SK-N-MC (cell line): ENCODE measurements around the gene RNF213.

Experiments used
- DNase-seq: peaks from one replicate; pipeline ENCODE4 v3.0.0-alpha.2; 2011; ENCODE audit warnings: low read depth, low spot score
- H3K27ac ChIP-seq: fragments of 200-600 bp; sonication (generic); 2 replicates; pipeline ENCODE4 v1.5.1; 2016; ENCODE audit warnings: mixed run types
- H3K36me3 ChIP-seq: fragments of 200-600 bp; sonication (generic); 2 replicates; pipeline ENCODE4 v1.6.1; 2017; ENCODE audit warnings: antibody characterized with exemption, low read length, mixed read lengths; ENCODE audit not compliant: insufficient read depth
- H3K4me3 ChIP-seq: fragments of 200-600 bp; sonication (generic); 2 replicates; pipeline ENCODE4 v1.5.1; 2016
- H3K9ac ChIP-seq: fragments of 200-600 bp; sonication (generic); 2 replicates; pipeline ENCODE4 v1.8.0; 2017; ENCODE audit warnings: mixed run types, mixed read lengths; ENCODE audit not compliant: insufficient read length
- H3K9me3 ChIP-seq: fragments of 200-600 bp; sonication (generic); 2 replicates; pipeline ENCODE4 v1.6.1; 2017; ENCODE audit warnings: low read depth, mild to moderate bottlenecking, antibody characterized with exemption, low read length, moderate library complexity, mixed read lengths
- EZH2 ChIP-seq: fragments of 200-600 bp; sonication (generic); IDR thresholded peaks from one replicate; pipeline ENCODE4 v1.6.1; 2017; ENCODE audit warnings: antibody characterized with exemption
- FOXP2 ChIP-seq: optimal IDR thresholded peaks from 2 replicates; pipeline ENCODE3; 2011; ENCODE audit warnings: mild to moderate bottlenecking, moderate library complexity; ENCODE audit not compliant: insufficient read depth; ENCODE audit errors: extremely low read length, control extremely low read depth
- POLR2AphosphoS5 ChIP-seq: IDR thresholded peaks from 2 replicates; pipeline ENCODE4 v1.6.1; 2012; ENCODE audit warnings: mild to moderate bottlenecking, low read depth, low read length, borderline replicate concordance

Gene RNF213

DNA sequence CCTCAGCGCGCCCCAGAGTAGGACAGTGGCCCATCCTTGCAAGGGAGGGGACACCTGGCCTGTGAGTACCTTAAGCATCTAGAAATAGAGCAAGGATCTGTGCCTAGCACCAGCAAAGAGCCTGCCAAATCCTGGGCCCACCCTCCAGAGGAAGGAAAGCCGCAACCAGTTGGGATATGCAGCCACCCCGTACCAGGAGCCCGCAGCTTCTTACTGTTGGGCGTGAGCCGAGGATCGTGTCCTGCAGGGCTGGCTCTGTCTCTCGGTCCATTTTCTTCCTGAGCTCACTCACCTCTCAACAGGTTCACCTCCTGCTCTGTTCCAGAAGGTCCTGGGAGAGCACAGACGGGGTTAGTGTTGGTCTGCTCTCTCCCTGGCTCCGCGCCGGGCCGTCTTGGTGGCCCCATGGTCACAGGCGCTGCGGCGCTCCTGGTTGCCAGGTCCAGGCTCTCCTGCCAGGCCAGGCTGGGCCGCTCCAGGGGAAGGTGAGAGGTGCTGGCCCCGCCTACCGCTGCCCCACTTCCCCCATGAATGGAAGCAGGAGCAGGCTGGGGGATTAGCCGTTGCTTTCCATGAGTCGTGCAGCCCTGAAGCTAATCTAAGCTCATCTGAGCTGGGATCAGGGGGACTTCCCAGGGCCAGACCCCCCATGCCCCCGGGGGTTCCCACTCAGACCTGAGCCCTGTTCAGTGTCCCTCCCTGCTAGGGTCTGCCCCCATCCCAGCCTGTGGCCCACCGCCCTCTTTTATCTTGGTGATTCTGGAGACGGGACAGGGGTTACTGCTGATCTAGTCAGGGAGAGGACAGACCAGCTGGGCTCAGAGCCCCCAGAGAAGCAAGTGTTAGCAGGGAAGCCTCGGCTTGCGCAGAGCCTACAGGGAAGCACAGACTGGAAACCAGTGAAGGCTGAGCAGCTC, 167.0 kb downstream of the RNF213 start:
- Histone ChIP-seq H3K27ac (no peak overlapping the region), H3K9ac (no peak overlapping the region), H3K9me3 (no peaks in the 10 kb centered on the region), H3K4me3 (no peak overlapping the region), H3K36me3 (no peaks in the 10 kb centered on the region)
- no peak for DNase-seq
- TF ChIP-seq POLR2AphosphoS5 = no peak
- no peak for TF ChIP-seq FOXP2
- TF ChIP-seq EZH2 = no peak

DNA sequence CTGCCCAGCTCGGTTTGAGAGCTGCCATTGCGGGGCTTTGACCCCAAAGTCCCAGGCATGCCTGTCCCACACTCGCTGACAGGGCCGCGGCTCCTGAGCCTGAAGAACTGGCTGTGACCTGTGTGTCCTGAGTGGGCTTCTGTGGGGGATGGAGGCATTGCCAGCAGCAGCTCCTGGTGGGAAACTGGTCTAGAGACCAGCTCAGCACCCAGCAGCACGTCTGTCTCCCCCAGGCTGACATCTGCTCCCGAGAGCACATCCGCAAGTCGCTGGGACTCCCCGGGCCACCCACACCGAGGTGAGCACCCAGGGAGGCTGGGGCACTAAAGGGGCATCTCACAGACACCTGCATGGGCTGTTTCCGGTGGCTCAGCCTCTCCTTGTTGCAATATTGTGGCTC, 167.7 kb downstream of the RNF213 start:
- no peak overlapping the region for H3K27ac ChIP-seq
- no peak for TF ChIP-seq FOXP2
- no peak for TF ChIP-seq EZH2
- TF ChIP-seq POLR2AphosphoS5 = no peak
- no peaks in the 10 kb centered on the region for H3K9me3 ChIP-seq
- DNase-seq = no peak
- no peak overlapping the region for H3K9ac ChIP-seq
- no peaks in the 10 kb centered on the region for H3K36me3 ChIP-seq
- H3K4me3 ChIP-seq = no peak overlapping the region

DNA sequence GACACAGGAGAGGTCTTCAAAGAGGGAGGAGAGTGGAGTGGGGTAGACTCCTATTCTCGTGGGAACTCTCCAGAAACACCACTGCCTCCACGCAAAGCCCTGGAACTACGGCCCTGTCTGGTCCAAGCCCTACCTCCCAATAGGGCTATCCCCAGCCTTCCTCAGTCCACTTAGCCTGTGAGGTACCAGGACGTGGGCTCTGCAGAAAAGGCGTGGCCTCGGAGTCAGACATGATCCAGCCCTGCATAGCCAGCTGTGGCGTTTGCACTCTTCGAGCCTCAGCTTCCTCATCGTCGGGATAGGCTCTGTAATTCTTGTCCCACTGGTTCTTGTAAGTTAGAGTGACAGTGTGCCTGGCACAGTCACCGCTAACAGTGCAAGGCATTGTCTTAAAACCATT, 168.1 kb downstream of the RNF213 start:
- no peak overlapping the region for H3K4me3 ChIP-seq
- no peak for DNase-seq
- no peaks in the 10 kb centered on the region for H3K36me3 ChIP-seq
- no peaks in the 10 kb centered on the region for H3K9me3 ChIP-seq
- no peak overlapping the region for H3K27ac ChIP-seq
- TF ChIP-seq EZH2 (no peak), FOXP2 (no peak), POLR2AphosphoS5 (no peak)
- no peak overlapping the region for H3K9ac ChIP-seq

DNA sequence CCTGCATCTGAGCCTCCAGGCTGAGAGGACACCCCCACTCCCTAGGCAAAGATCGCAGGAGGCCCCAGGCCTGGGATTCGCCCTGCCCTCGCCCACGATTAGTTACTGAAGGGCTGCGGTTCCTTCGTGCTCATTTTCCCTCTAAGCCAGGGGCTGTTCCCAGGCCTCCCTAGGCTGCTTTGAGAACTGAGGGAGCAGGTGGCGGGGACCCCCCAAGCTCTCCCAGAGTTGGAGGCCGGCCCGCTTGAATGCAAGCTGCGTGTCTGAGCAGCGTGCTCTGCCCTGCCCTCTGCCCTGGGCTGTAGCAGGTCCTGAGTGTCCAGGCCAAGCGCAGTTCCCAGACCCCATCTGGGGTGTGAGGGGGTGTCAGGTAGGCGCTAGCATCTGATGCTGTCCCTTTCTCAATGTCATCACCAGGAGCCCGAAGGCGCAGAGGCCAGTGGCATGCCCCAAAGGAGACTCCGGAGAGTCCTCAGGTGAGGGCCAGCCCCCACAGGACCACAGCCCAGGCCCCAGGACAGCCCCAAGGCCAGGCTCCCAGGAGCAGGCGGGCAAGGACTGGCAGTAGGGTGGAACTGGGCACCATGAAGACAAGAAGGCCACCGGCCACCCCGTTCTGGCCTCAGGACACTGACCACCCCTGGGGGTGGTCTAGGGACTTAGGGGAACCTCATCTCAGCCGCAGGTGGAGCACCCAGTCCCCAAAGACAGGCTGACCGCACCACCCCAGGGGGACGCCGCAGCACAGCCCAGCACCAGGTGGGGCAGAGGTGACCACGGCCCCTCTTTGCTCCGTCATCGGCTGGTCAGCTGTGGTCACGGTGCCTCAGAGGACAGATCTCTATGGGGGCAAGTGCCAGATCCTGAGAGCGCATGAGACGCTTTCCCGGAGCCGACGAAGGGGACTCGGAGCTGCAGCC, 169.0 kb downstream of the RNF213 start:
- Histone ChIP-seq H3K9ac (no peak overlapping the region), H3K9me3 (no peaks in the 10 kb centered on the region), H3K27ac (no peak overlapping the region), H3K36me3 (no peaks in the 10 kb centered on the region), H3K4me3 (no peak overlapping the region)
- no peak for DNase-seq
- TF ChIP-seq FOXP2 = no peak
- TF ChIP-seq EZH2 = no peak
- TF ChIP-seq POLR2AphosphoS5 = no peak

DNA sequence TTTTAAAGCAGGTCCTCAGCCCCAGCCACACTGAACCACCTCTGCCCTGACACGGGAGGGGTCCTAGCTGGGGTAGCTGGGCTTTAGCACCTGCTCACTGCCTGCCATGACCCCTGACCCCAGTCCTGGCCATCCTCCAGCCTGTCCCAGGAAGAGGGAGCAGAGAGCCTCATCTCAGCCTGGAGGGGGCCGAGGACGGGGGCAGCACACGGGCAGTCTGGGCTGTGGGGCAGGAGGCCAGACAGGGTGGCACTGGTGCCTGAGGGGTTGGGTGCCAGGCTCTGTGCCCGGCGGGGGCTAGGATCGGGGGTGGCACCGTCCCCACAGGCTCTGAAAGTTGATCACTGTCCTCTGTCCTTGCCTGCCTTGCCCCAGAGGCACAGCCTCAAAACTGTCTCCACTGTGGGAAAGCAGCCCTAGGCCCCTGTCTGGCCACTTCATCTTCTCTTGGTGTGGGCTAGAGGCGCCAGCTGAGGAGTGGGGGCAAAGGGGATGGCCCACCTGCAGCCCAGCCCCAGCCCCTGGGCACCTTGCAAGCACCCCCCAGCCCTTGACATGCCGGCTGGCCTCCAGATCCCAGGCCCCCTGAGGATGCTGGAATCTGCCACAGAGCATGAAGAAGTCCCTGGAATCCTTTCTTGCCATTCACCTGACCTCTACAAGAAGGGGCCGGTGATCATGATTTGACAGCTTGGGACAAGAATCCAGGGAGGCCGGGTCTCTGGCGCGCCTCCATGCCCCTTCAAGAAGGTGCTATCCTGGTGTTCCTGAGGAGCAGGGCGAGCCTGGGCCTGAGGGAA, 170.0 kb downstream of the RNF213 start:
- H3K4me3 ChIP-seq = no peak overlapping the region
- no peak overlapping the region for H3K27ac ChIP-seq
- no peak for DNase-seq
- H3K9ac ChIP-seq = no peak overlapping the region
- no peak for TF ChIP-seq FOXP2
- TF ChIP-seq EZH2 = no peak
- no peak for TF ChIP-seq POLR2AphosphoS5
- H3K9me3 ChIP-seq = no peaks in the 10 kb centered on the region
- no peaks in the 10 kb centered on the region for H3K36me3 ChIP-seq

DNA sequence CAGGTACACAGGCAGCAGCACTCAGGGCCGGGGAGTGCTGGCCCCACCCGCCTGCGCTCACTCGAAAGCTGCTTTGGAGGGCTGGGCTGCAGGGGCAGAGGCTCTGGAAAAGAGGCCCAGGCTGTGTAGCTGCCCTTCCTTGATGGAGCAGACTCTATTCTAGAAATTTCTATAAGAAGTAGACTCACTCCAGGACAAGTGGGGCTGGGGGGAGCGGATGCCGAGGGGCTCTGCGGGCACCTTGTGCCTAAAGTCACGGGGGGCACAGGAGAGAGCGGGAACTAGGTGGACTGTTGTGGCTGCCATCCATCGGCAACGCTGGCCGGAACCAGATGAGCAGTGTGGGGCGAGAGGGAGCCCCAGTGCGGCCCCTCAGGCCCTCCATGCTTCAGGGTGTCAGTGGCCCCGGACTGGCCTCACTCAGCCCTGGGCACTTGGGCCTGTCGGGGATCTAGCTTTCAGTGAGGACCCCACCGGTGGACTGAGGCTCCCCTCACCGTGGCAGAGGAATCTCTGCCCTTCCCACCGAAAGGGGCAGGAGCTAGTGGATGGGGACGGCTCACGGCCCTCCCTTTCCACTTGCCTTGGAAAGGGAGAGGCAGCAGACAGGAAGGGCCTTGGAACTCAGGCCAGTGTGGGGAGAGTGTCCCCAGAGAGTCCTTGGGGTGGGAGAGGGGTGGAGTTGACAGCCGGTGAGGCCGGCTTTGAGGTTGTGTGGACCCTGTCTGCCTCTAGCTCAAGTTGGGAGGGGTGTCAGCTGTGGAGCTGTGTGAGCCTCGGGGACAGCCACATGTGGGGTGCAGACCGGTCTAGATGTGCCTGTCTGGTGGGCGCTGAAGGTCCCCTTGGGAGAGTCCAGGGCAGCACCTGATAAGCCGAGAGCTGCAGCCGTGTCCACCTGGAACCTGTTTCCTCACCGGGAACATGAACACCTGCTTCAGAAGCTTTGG, 170.9 kb downstream of the RNF213 start:
- no peaks in the 10 kb centered on the region for H3K9me3 ChIP-seq
- no peaks in the 10 kb centered on the region for H3K36me3 ChIP-seq
- DNase-seq = no peak
- H3K4me3 ChIP-seq = no peak overlapping the region
- TF ChIP-seq EZH2 (no peak), FOXP2 (no peak), POLR2AphosphoS5 (no peak)
- no peak overlapping the region for H3K27ac ChIP-seq
- no peak overlapping the region for H3K9ac ChIP-seq

DNA sequence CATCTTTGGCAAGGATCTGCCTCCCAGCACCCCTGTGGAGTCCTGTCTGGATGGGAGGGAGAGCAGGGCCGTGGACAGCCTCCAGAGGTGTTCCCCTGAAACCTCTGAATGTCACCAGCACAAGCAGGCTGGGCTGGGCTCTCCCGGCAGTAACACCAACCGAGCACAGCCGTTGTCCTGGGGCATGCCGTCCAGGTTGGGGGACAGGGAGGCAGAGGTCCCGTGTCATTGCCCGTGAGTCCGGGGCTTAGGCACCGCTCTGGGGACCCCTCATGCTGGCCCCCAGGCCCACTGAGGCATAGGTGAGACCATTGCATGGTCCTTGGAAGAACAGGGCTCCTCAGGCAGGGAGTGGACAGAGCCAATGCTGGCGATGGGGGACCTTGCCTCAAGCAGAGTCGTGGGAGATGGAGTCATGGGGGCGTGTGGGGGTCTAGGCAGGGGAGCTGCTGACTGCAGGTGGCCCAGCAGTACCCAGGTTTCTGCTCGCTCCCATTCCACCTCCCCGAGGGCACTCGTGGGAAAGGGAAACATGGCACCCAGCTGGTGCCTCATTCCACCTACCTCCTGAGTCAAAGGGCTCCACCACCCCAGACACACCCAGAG, 171.8 kb downstream of the RNF213 start:
- no peak for DNase-seq
- Histone ChIP-seq H3K9ac (no peak overlapping the region), H3K9me3 (no peaks in the 10 kb centered on the region), H3K4me3 (no peak overlapping the region), H3K27ac (no peak overlapping the region), H3K36me3 (no peaks in the 10 kb centered on the region)
- TF ChIP-seq EZH2 = no peak
- TF ChIP-seq FOXP2 = no peak
- no peak for TF ChIP-seq POLR2AphosphoS5
